Vagina (tissue), 2 donors: Measurements from ENCODE around the gene TRAF6. TPM values are rescaled to one million over a fixed set of nuclear protein-coding genes. Genes with fewer than 3 reads are reported as not detected.
A peak's percentile ranks its signal among the peaks of the same experiment; 100 is the strongest.
"Not testable (repeated sequence)": the region's sequence is repeated elsewhere in the genome, so short reads cannot be mapped to it uniquely, and the experiment has no call there.

ENCODE experiments used
- DNase-seq, 2 donors: peaks; one replicate each; pipeline ENCODE4 v3.0.0-alpha.2; 2017; ENCODE audit errors: extremely low spot score in 2 of 2
- H3K27ac ChIP-seq: fragments of 200-600 bp; sonication (generic); one replicate; pipeline ENCODE4 v1.5.1; 2019
- H3K27me3 ChIP-seq: fragments of 200-600 bp; sonication (generic); one replicate; pipeline ENCODE4 v1.5.1; 2019
- H3K36me3 ChIP-seq, 2 donors: fragments of 200-600 bp; sonication (generic); one replicate each; pipeline ENCODE4 v1.5.1; 2017 to 2019
- H3K4me1 ChIP-seq: fragments of 200-600 bp; sonication (generic); one replicate; pipeline ENCODE4 v1.5.1; 2019
- H3K4me3 ChIP-seq, 2 donors: fragments of 200-600 bp; sonication (generic); 1 replicate in 1 of 2; 2 replicates in 1 of 2; pipeline ENCODE4 v1.5.1; 2016 to 2019
- H3K9me3 ChIP-seq: fragments of 200-600 bp; sonication (generic); one replicate; pipeline ENCODE4 v1.5.1; 2019
- CTCF ChIP-seq, 3 experiments: fragments of 450-650 bp in 2 of 3; fragments of 200-600 bp in 1 of 3; sonication (generic) in 1 of 3; IDR thresholded peaks; one replicate each; pipeline ENCODE4 v1.5.1; 2017 to 2019; ENCODE audit warnings: antibody characterized with exemption in 3 of 3, mild to moderate bottlenecking in 2 of 3, moderate library complexity in 2 of 3
- POLR2A ChIP-seq, 2 donors: fragments of 450-650 bp; IDR thresholded peaks; one replicate each; pipeline ENCODE4 v1.6.1; 2017; ENCODE audit warnings: antibody characterized with exemption in 2 of 2, mild to moderate bottlenecking in 2 of 2, moderate library complexity in 2 of 2
- POLR2AphosphoS5 ChIP-seq, 2 donors: sonication (generic); formaldehyde crosslinking; IDR thresholded peaks; one replicate each; pipeline ENCODE4 v1.9.0; 2017; ENCODE audit warnings: antibody characterized with exemption in 2 of 2, mild to moderate bottlenecking in 2 of 2, low read depth in 1 of 2; ENCODE audit not compliant: insufficient read depth in 1 of 2
- intact Hi-C: fragments of 100-400 bp; cut with DNase I; formaldehyde crosslinking; loops from one replicate; pipeline ENCODE4 v1.15.1; 2023
- total RNA-seq: library from RNA; depleted of rRNA; stranded (reverse); fragments of >200 nt; gene quantifications from one replicate; pipeline ENCODE4 v1.2.3, GENCODE V29; 2016

TRAF6 gene
- total RNA-seq, result 10.6 TPM

GRCh38 chr11:36509694-36510593 lies at the start of gene TRAF6:
Gene TRAF6, minus strand, starts transcription at chr11:36510272. Its CDS starts 8,757 bp downstream, at chr11:36501515.
- intact Hi-C loops, result no loop called here
- Histone ChIP-seq H3K9me3 (no peaks in the 10 kb centered on the region), H3K4me3 (peak within 1 kb of the TSS; percentile 83 to 92), H3K36me3 (no peaks in the 10 kb centered on the region), H3K27ac (peak within 1 kb of the TSS; percentile 88), H3K27me3 (no peaks in the 10 kb centered on the region), H3K4me1 (peaks cover 37% of the 10 kb centered on the region)
- TF ChIP-seq POLR2A (IDR thresholded peaks at IDR 0.05) (peak in 1 of 2 donors; percentile 70), POLR2AphosphoS5 (IDR thresholded peaks at IDR 0.05; ENCODE audit: insufficient read depth in 1 of 2, low read depth in 1 of 2) (peak in 1 of 2 donors; percentile 94), CTCF (IDR thresholded peaks at IDR 0.05) (peak; percentile 42 to 97 (median 86))
- DNase-seq, result no peak

- intact Hi-C loops, result no loop called here
- TF ChIP-seq POLR2AphosphoS5 (IDR thresholded peaks at IDR 0.05; ENCODE audit: insufficient read depth in 1 of 2, low read depth in 1 of 2), result no peak
- TF ChIP-seq CTCF (IDR thresholded peaks at IDR 0.05), result no peak
- TF ChIP-seq POLR2A (IDR thresholded peaks at IDR 0.05), result no peak
- Histone ChIP-seq H3K9me3 (no peaks in the 10 kb centered on the region), H3K4me3 (no peak overlapping the region), H3K36me3 (no peaks in the 10 kb centered on the region), H3K27ac (no peak overlapping the region), H3K4me1 (no peaks in the 10 kb centered on the region), H3K27me3 (no peaks in the 10 kb centered on the region)
- DNase-seq, result no peak
These were observed 48.7 kb upstream of the TRAF6 start for GRCh38 chr11:36558571-36559413.

- Histone ChIP-seq H3K4me3 (no peak overlapping the region), H3K4me1 (no peaks in the 10 kb centered on the region), H3K27me3 (no peaks in the 10 kb centered on the region), H3K36me3 (no peaks in the 10 kb centered on the region), H3K27ac (no peak overlapping the region), H3K9me3 (no peaks in the 10 kb centered on the region)
- no peak for DNase-seq
- TF ChIP-seq POLR2A (IDR thresholded peaks at IDR 0.05), result no peak
- TF ChIP-seq POLR2AphosphoS5 (IDR thresholded peaks at IDR 0.05; ENCODE audit: insufficient read depth in 1 of 2, low read depth in 1 of 2), result no peak
- no peak for TF ChIP-seq CTCF (IDR thresholded peaks at IDR 0.05)
- intact Hi-C loops, result no loop called here
These were observed 47.9 kb upstream of the TRAF6 start for GRCh38 chr11:36557991-36558390.

GRCh38 chr11:36557390-36557789 lies 47.3 kb upstream of the TRAF6 start:
- intact Hi-C loops, H3K4me3 ChIP-seq, H3K36me3 ChIP-seq, H3K9me3 ChIP-seq, DNase-seq, H3K4me1 ChIP-seq, H3K27ac ChIP-seq, H3K27me3 ChIP-seq: not testable (repeated sequence)

- DNase-seq, result no peak
- no peak overlapping the region for H3K4me3 ChIP-seq
- no peak overlapping the region for H3K27ac ChIP-seq
- H3K4me1 ChIP-seq, result no peaks in the 10 kb centered on the region
- no peaks in the 10 kb centered on the region for H3K36me3 ChIP-seq
- TF ChIP-seq POLR2A (IDR thresholded peaks at IDR 0.05) (no peak), POLR2AphosphoS5 (IDR thresholded peaks at IDR 0.05; ENCODE audit: insufficient read depth in 1 of 2, low read depth in 1 of 2) (no peak)
- intact Hi-C loops, result no loop called here
- no peaks in the 10 kb centered on the region for H3K9me3 ChIP-seq
- H3K27me3 ChIP-seq, result no peaks in the 10 kb centered on the region
These were observed 40.5 kb upstream of the TRAF6 start for GRCh38 chr11:36550385-36551115.
